PC-9 (cell line): ENCODE data around the gene POLG2. TPM values are rescaled to one million over a fixed set of nuclear protein-coding genes. Genes with fewer than 3 reads are reported as not detected.

Experiments
- BruUV-seq: library from RNA; stranded (reverse); fragments of 400-500 nt; replicated peaks from 2 replicates; lab custom pipeline; 2021; lab: Mats Ljungman, UMichigan
- CTCF ChIA-PET: fragments of 300-600 bp; sonication (Branson Sonifier 250); formaldehyde crosslinking; loops from one replicate; lab custom pipeline; 2022; ENCODE audit warnings: antibody characterized with exemption; lab: Charles Lee
- POLR2A ChIA-PET: fragments of 300-600 bp; sonication (Branson Sonifier 250); formaldehyde crosslinking; loops from one replicate; lab custom pipeline; 2022; ENCODE audit warnings: antibody characterized with exemption; ENCODE audit not compliant: unreplicated experiment; lab: Charles Lee
- DNase-seq, 2 experiments: peaks; one replicate each; pipeline versions ENCODE4 v3.0.0 to v3.0.0-alpha.2; 2015 to 2022; ENCODE audit warnings: mixed read lengths in 1 of 2
- H2AFZ ChIP-seq: fragments of 200-600 bp; sonication (generic); 2 replicates; pipeline ENCODE4 v1.8.1; 2017; ENCODE audit warnings: antibody characterized with exemption
- H3F3A ChIP-seq: fragments of 200-600 bp; sonication (generic); 2 replicates; pipeline ENCODE4 v1.8.1; 2017; ENCODE audit warnings: antibody characterized with exemption, mild to moderate bottlenecking, low read depth; ENCODE audit not compliant: insufficient read depth
- H3K27ac ChIP-seq: fragments of 200-600 bp; sonication (generic); 2 replicates; pipeline ENCODE4 v1.6.1; 2016; ENCODE audit warnings: mixed run types
- H3K27me3 ChIP-seq: fragments of 200-600 bp; sonication (generic); 2 replicates; pipeline ENCODE4 v1.6.1; 2016; ENCODE audit warnings: low read depth, mixed run types; ENCODE audit not compliant: insufficient read depth
- H3K36me3 ChIP-seq: fragments of 200-600 bp; sonication (generic); 2 replicates; pipeline ENCODE4 v1.6.1; 2016; ENCODE audit warnings: low read depth, mixed run types
- H3K4me1 ChIP-seq: fragments of 200-600 bp; sonication (generic); replicated peaks from 2 replicates; pipeline ENCODE4 v1.6.1; 2016; ENCODE audit warnings: mixed run types; ENCODE audit not compliant: insufficient read depth
- H3K4me2 ChIP-seq: fragments of 200-600 bp; sonication (generic); 2 replicates; pipeline ENCODE4 v1.6.1; 2017; ENCODE audit warnings: mixed run types
- H3K4me3 ChIP-seq: fragments of 200-600 bp; sonication (generic); 2 replicates; pipeline ENCODE4 v1.6.1; 2016; ENCODE audit warnings: mixed run types
- H3K79me2 ChIP-seq: fragments of 200-600 bp; sonication (generic); 2 replicates; pipeline ENCODE4 v1.6.1; 2017; ENCODE audit warnings: low read depth, mixed run types
- H3K9me2 ChIP-seq: fragments of 200-600 bp; sonication (generic); 2 replicates; pipeline ENCODE4 v1.8.1; 2017; ENCODE audit warnings: mild to moderate bottlenecking; ENCODE audit not compliant: insufficient read depth
- H3K9me3 ChIP-seq: fragments of 200-600 bp; sonication (generic); 2 replicates; pipeline ENCODE4 v1.8.1; 2016; ENCODE audit warnings: low read depth; ENCODE audit not compliant: insufficient read depth
- H4K20me1 ChIP-seq: fragments of 200-600 bp; sonication (generic); 2 replicates; pipeline ENCODE4 v1.8.1; 2017; ENCODE audit not compliant: insufficient read depth
- CTCF ChIP-seq: fragments of 200-600 bp; sonication (generic); conservative IDR thresholded peaks from 2 replicates; pipeline ENCODE4 v1.6.1; 2017; ENCODE audit warnings: mixed run types, antibody characterized with exemption, mild to moderate bottlenecking, moderate library complexity
- EZH2 ChIP-seq: fragments of 200-600 bp; sonication (generic); IDR thresholded peaks from 2 replicates; pipeline ENCODE4 v1.8.0; 2017; ENCODE audit warnings: antibody characterized with exemption, low read depth
- intact Hi-C: fragments of 100-400 bp; cut with micrococcal nuclease; formaldehyde crosslinking; loops from one replicate; pipeline ENCODE4 v1.10.0; 2022; ENCODE audit not compliant: unreplicated experiment
- total RNA-seq: library from RNA; stranded (reverse); gene quantifications from 2 replicates; pipeline ENCODE4 v1.2.3, GENCODE V29; 2021

POLG2 gene
- total RNA-seq, 1 experiment from 2014 or later, result 23.3 TPM

DNA sequence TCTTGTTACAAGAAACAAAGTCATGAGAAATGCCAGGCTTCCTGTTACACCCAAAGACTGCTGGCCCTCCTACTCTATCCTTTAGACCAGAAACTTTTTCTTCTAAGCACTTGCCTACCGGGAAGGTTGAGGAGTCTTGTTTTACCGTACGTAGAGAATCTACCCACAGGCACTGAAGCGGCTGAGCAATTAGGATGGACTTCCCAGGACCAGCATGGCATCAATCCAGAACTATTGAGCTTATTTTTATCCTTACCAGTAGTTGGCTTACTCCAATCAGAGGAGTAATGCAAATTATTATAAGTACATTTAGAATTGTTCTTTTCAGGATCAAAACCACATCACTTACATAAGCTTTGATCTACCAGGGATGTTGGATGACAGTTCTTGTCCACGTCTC lies 35.6 kb upstream of the POLG2 start:
- intact Hi-C loops, result no loop called here
- no peak for TF ChIP-seq EZH2
- no peak for TF ChIP-seq CTCF
- H3K27me3 ChIP-seq, result no peaks in the 10 kb centered on the region
- H3F3A ChIP-seq, result peaks cover 63% of the 10 kb centered on the region; the same call in 1 of the 2 replicates
- ChIA-PET POLR2A (no interaction called here), CTCF (interaction anchor here (0.5 kb wide), 1 partner anchor 70 kb away, joined by 3 read pairs; no protein-coding TSS in a partner anchor)
- no peaks in the 10 kb centered on the region for H3K4me1 ChIP-seq
- no TSS peak for BruUV-seq
- no peak overlapping the region for H3K4me2 ChIP-seq
- H4K20me1 ChIP-seq, result peaks cover 2% of the 10 kb centered on the region; the same call in 1 of the 2 replicates
- no peak overlapping the region for H2AFZ ChIP-seq
- H3K4me3 ChIP-seq, result no peak overlapping the region
- H3K9me3 ChIP-seq, result no peaks in the 10 kb centered on the region
- DNase-seq, result no peak
- H3K36me3 ChIP-seq, result peaks cover 60% of the 10 kb centered on the region
- H3K79me2 ChIP-seq, result no peaks in the 10 kb centered on the region
- H3K27ac ChIP-seq, result no peak overlapping the region
- no peaks in the 10 kb centered on the region for H3K9me2 ChIP-seq

DNA sequence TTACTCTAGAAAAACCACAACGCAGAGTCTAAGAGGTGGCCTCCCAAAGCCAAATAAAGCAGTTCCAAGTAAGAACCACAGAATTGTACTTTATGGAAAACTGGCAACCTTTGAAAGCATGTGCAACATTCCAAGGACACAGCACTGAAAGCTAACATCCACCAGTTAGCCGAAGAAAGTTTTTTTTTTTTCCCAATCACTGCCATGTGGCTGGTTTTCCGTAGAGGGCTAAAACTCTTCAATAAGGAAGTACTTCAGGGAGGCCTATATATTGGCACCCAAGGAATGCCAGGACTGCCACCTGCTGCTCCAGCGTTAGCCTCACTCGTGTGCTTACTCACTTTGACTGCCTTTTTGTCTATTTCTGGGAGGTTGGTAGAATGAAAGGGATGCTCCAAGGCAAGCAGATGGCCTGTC lies 35.1 kb upstream of the POLG2 start:
- H3K36me3 ChIP-seq, result peaks cover 60% of the 10 kb centered on the region
- H3K4me2 ChIP-seq, result no peak overlapping the region
- H3K79me2 ChIP-seq, result no peaks in the 10 kb centered on the region
- CTCF ChIA-PET, result no interaction called here
- H3K4me3 ChIP-seq, result no peak overlapping the region
- H3F3A ChIP-seq, result peaks cover 58% of the 10 kb centered on the region; the same call in 1 of the 2 replicates
- intact Hi-C loops, result no loop called here
- H4K20me1 ChIP-seq, result peaks cover 2% of the 10 kb centered on the region; the same call in 1 of the 2 replicates
- H3K9me3 ChIP-seq, result no peaks in the 10 kb centered on the region
- H3K4me1 ChIP-seq, result no peaks in the 10 kb centered on the region
- H3K27me3 ChIP-seq, result no peaks in the 10 kb centered on the region
- TF ChIP-seq EZH2, result no peak
- TF ChIP-seq CTCF, result no peak
- H3K9me2 ChIP-seq, result no peaks in the 10 kb centered on the region
- BruUV-seq, result no TSS peak
- DNase-seq, result no peak
- no peak overlapping the region for H2AFZ ChIP-seq
- POLR2A ChIA-PET, result interaction anchor here (0.6 kb wide), 1 partner anchor 22 kb away, joined by 8 read pairs; no protein-coding TSS in a partner anchor
- H3K27ac ChIP-seq, result no peak overlapping the region

DNA sequence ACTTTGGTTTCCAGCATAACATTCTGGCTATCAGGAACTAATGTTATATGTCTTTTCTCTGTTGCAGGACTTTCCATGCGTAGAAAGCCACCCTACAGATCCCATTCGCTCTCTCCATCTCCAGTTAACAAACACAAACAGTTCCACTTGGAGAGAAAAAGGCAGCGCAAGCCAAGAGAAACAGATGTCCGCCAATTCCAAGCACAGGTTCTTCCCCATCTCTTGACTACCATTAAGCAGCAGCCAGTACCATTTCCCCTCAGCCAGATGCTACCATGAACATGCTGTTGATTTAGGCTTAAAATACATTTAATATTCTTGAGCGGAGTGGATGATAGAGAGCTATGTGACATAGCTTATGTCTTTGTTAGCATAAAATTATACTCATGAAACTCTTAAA lies 32.4 kb upstream of the POLG2 start:
- intact Hi-C loops, result no loop called here
- H3K4me2 ChIP-seq, result no peak overlapping the region
- no peaks in the 10 kb centered on the region for H3K9me2 ChIP-seq
- H3K9me3 ChIP-seq, result no peaks in the 10 kb centered on the region
- peaks cover 33% of the 10 kb centered on the region; the same call in 1 of the 2 replicates for H3F3A ChIP-seq
- H2AFZ ChIP-seq, result no peak overlapping the region
- no peaks in the 10 kb centered on the region for H3K4me1 ChIP-seq
- TF ChIP-seq EZH2 (no peak), CTCF (no peak)
- peaks cover 57% of the 10 kb centered on the region for H3K36me3 ChIP-seq
- H3K4me3 ChIP-seq, result no peak overlapping the region
- no peak overlapping the region for H3K27ac ChIP-seq
- ChIA-PET POLR2A (interaction anchor here (0.6 kb wide), 1 partner anchor 203 kb away, joined by 7 read pairs; no protein-coding TSS in a partner anchor), CTCF (no interaction called here)
- H4K20me1 ChIP-seq, result peaks cover 2% of the 10 kb centered on the region; the same call in 1 of the 2 replicates
- no peaks in the 10 kb centered on the region for H3K79me2 ChIP-seq
- DNase-seq, result no peak
- no peaks in the 10 kb centered on the region for H3K27me3 ChIP-seq
- no TSS peak for BruUV-seq
